Pulmonary artery endothelial cell (primary cell): ENCODE data around the gene DENND4A. TPM values are rescaled to one million over a fixed set of nuclear protein-coding genes. Genes with fewer than 3 reads are reported as not detected.

Source experiments
- total RNA-seq: library from RNA; depleted of rRNA; stranded (reverse); fragments of >200 nt; gene quantifications from 2 replicates; pipeline ENCODE4 v1.2.3, GENCODE V29; 2014

Gene DENND4A
- total RNA-seq, 1 donor from 2014 or later, result 23.5 TPM

Other genes with a start within 250 kb of the DENND4A start
- 32.2 and 43.5 TPM in 2 replicates for gene INTS14, start 181.2 kb downstream of the DENND4A start, total RNA-seq
- 2.7 and 4.4 TPM in 2 replicates for gene SLC24A1, start 170.4 kb downstream of the DENND4A start, total RNA-seq
- gene RAB11A, start 77.2 kb upstream of the DENND4A start, total RNA-seq, result 338 and 395 TPM in 2 replicates